ENCODE results near the gene FCRL6. TPM values are rescaled to one million over a fixed set of nuclear protein-coding genes. Genes with fewer than 3 reads are reported as not detected.

FCRL6 gene
- total RNA-seq, 4 donors from 2014 or later = 0.39 to 2.2 (median 1.4) TPM

- DNase-seq (ENCODE audit: low spot score in 2 of 2) = no peak
- Histone ChIP-seq H3K27ac (no peak overlapping the region), H3K4me1 (no peaks in the 10 kb centered on the region), H3K36me3 (peaks cover 0 to 13% (median 0%) of the 10 kb centered on the region in 3 donors), H3K9me3 (no peaks in the 10 kb centered on the region), H3K27me3 (no peaks in the 10 kb centered on the region), H3K4me3 (no peak overlapping the region)
- TF ChIP-seq POLR2A (IDR thresholded peaks at IDR 0.05) (no peak), EP300 (IDR thresholded peaks at IDR 0.05) (no peak), CTCF (IDR thresholded peaks at IDR 0.05) (no peak)
- 68 to 77% methylated on average over 5 of the region's 5 CpGs for WGBS, 2 donors
These were observed 59.9 kb downstream of the FCRL6 start for GRCh38 chr1:159862031-159862430.

GRCh38 chr1:159862557-159862956 lies 60.4 kb downstream of the FCRL6 start, which contains the start of gene VSIG8:
Gene VSIG8 (minus strand): TSS chr1:159862657. CDS start chr1:159862521, 136 bp downstream.
- peaks cover 0 to 11% (median 0%) of the 10 kb centered on the region in 3 donors for H3K36me3 ChIP-seq
- no peak within 1 kb of the TSS for H3K27ac ChIP-seq
- H3K4me1 ChIP-seq = peaks cover 0 to under 1% (median under 1%) of the 10 kb centered on the region in 4 donors
- TF ChIP-seq POLR2A (IDR thresholded peaks at IDR 0.05) (no peak), EP300 (IDR thresholded peaks at IDR 0.05) (no peak), CTCF (IDR thresholded peaks at IDR 0.05) (no peak)
- no peaks in the 10 kb centered on the region for H3K9me3 ChIP-seq
- H3K27me3 ChIP-seq = no peaks in the 10 kb centered on the region
- no peak within 1 kb of the TSS for H3K4me3 ChIP-seq
- WGBS, 2 donors = 61 to 75% methylated on average over 3 to 4 of the region's 4 CpGs
- no peak for DNase-seq (ENCODE audit: low spot score in 2 of 2)

GRCh38 chr1:159864262-159864661 lies 62.1 kb downstream of the FCRL6 start:
- H3K36me3 ChIP-seq = peaks cover 0 to 11% (median 0%) of the 10 kb centered on the region in 3 donors
- 72 to 81% methylated on average over 2 of the region's 2 CpGs for WGBS, 2 donors

More at GRCh38 chr1:159864262-159864661, 62.1 kb downstream of the FCRL6 start:
- no peak for TF ChIP-seq CTCF (IDR thresholded peaks at IDR 0.05)
- no peak for DNase-seq (ENCODE audit: low spot score in 2 of 2)
- Histone ChIP-seq H3K4me3 (no peak overlapping the region), H3K9me3 (no peaks in the 10 kb centered on the region), H3K27ac (no peak overlapping the region), H3K27me3 (no peaks in the 10 kb centered on the region), H3K4me1 (peaks cover 0 to 10% (median 3%) of the 10 kb centered on the region in 4 donors)

Small RNAs within 50 kb of the gene (small RNA-seq; reads per million reads assigned to genes)
- gene RF00570 = not detected

Other genes starting within 250 kb of the FCRL6 start
- gene APCS, start 214.5 kb upstream of the FCRL6 start, total RNA-seq = not detected
- not detected for gene CRP, start 87.8 kb upstream of the FCRL6 start, total RNA-seq
- gene DUSP23, start 21.4 kb upstream of the FCRL6 start, total RNA-seq = 100 to 1,000 TPM; 114 to 162 (median 123) TPM
- gene SLAMF8, start 24.5 kb downstream of the FCRL6 start, total RNA-seq = 1 to 10 TPM; 2.2 to 6.9 (median 3.7) TPM
- gene VSIG8, start 60.3 kb downstream of the FCRL6 start, total RNA-seq = under 1 TPM in 1 of 4 donors, not detected in 3; 0.20 TPM
- under 1 TPM in 3 of 4 donors, not detected in 1; 0.39 to 0.66 (median 0.63) TPM for gene CFAP45, start 97.8 kb downstream of the FCRL6 start, total RNA-seq
- gene TAGLN2, start 123.1 kb downstream of the FCRL6 start, total RNA-seq = 100 to 1,000 TPM; 149 to 205 (median 168) TPM
- under 1 TPM in 2 of 4 donors, not detected in 2; 0.20 to 0.63 TPM for gene IGSF9, start 143.3 kb downstream of the FCRL6 start, total RNA-seq
- gene SLAMF9, start 151.9 kb downstream of the FCRL6 start, total RNA-seq = not detected
- gene PIGM, start 229.6 kb downstream of the FCRL6 start, total RNA-seq = 1 to 10 TPM; 3.0 to 7.0 (median 4.3) TPM

Measured in tibial nerve (tissue), 4 donors.